ENCODE data around the gene OXLD1.
"Not testable (repeated sequence)": the region's sequence is repeated elsewhere in the genome, so short reads cannot be mapped to it uniquely, and the experiment has no call there.

The OXLD1 gene

GRCh38 chr17:81630274-81630673, 36.1 kb downstream of the OXLD1 start:
- no peak for TF ChIP-seq CTCF (IDR thresholded peaks at IDR 0.05; ENCODE audit: control extremely low read depth, extremely low read depth, low read depth, missing control alignments)
- ChIA-PET CTCF (interaction anchor here (0.9 to 1.7 kb wide), 2 partner anchors 15 to 29 kb away, joined by 3 to 5 read pairs; no protein-coding TSS in a partner anchor), POLR2A (no interaction called here)
- DNase-seq (ENCODE audit: extremely low spot score), result no peak

GRCh38 chr17:81621494-81622130, 44.8 kb downstream of the OXLD1 start:
- no peak for TF ChIP-seq CTCF (IDR thresholded peaks at IDR 0.05; ENCODE audit: control extremely low read depth, extremely low read depth, low read depth, missing control alignments)
- ChIA-PET POLR2A (no interaction called here), CTCF (interaction anchor here (1.6 kb wide), 1 partner anchor 21 kb away, joined by 8 read pairs; no protein-coding TSS in a partner anchor)
- no peak for DNase-seq (ENCODE audit: extremely low spot score)

- CTCF ChIA-PET; DNase-seq (ENCODE audit: extremely low spot score); POLR2A ChIA-PET: not testable (repeated sequence)
Observed at GRCh38 chr17:81618307-81618706, 48.1 kb downstream of the OXLD1 start.

- DNase-seq (ENCODE audit: extremely low spot score), result no peak
- CTCF ChIA-PET, result no interaction called here
- TF ChIP-seq CTCF (IDR thresholded peaks at IDR 0.05; ENCODE audit: control extremely low read depth, extremely low read depth, low read depth, missing control alignments), result no peak
- POLR2A ChIA-PET, result no interaction called here
Observed at GRCh38 chr17:81616877-81617276, 49.5 kb downstream of the OXLD1 start.

- ChIA-PET POLR2A (interaction anchor here (0.7 kb wide), 1 partner anchor 800 kb away, joined by 3 read pairs; no protein-coding TSS in a partner anchor), CTCF (interaction anchor here (0.8 to 3.6 kb wide), 4 partner anchors 10 to 70 kb away, joined by 3 to 27 read pairs (median 3); no protein-coding TSS in a partner anchor)
- no peak for DNase-seq (ENCODE audit: extremely low spot score)
- TF ChIP-seq CTCF (IDR thresholded peaks at IDR 0.05; ENCODE audit: control extremely low read depth, extremely low read depth, low read depth, missing control alignments), result no peak
Observed at GRCh38 chr17:81615401-81615930, 50.9 kb downstream of the OXLD1 start.
